Rectal smooth muscle tissue (tissue), 1 donor: ENCODE measurements around the gene ATP13A3.

Experiments
- H3K27ac ChIP-seq: one replicate; pipeline ENCODE4 v1.7.0; 2013; ENCODE audit warnings: low read depth, low read length, inconsistent platforms
- H3K27me3 ChIP-seq: one replicate; pipeline ENCODE4 v1.7.0; 2013; ENCODE audit warnings: low read length; ENCODE audit not compliant: control insufficient read depth, insufficient read depth
- H3K36me3 ChIP-seq: one replicate; pipeline ENCODE4 v1.7.0; 2013; ENCODE audit warnings: low read length; ENCODE audit not compliant: control insufficient read depth, insufficient read depth
- H3K4me1 ChIP-seq: one replicate; pipeline ENCODE4 v1.7.0; 2013; ENCODE audit warnings: low read length; ENCODE audit not compliant: control insufficient read depth, insufficient read depth
- H3K4me3 ChIP-seq: one replicate; pipeline ENCODE4 v1.7.0; 2013; ENCODE audit warnings: low read length
- H3K9ac ChIP-seq: one replicate; pipeline ENCODE4 v1.7.0; 2013; ENCODE audit warnings: low read length

The ATP13A3 gene

DNA sequence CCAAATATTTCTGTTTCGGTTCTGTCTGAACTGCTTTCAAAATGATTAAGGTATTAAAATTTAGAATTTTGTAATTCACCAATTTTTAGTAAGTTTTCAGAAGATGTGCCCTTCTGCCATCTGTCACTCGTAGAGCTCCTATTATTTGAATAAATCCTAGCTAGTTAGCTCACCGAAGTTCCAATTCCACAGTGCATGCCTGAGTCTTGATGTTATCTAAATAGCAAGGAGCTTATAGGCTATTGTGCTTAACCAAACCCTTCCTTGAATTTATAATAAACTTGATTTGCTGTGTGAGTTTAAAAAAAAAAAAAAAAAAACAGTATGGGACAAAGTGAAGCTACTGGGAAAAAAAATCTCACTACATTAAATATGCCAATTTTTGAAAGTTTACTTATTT lies 18.7 kb downstream of the ATP13A3 start:
- no peak overlapping the region for H3K4me3 ChIP-seq
- no peak overlapping the region for H3K9ac ChIP-seq
- no peak overlapping the region for H3K27ac ChIP-seq
- no peaks in the 10 kb centered on the region for H3K4me1 ChIP-seq
- H3K27me3 ChIP-seq = no peaks in the 10 kb centered on the region
- no peaks in the 10 kb centered on the region for H3K36me3 ChIP-seq

DNA sequence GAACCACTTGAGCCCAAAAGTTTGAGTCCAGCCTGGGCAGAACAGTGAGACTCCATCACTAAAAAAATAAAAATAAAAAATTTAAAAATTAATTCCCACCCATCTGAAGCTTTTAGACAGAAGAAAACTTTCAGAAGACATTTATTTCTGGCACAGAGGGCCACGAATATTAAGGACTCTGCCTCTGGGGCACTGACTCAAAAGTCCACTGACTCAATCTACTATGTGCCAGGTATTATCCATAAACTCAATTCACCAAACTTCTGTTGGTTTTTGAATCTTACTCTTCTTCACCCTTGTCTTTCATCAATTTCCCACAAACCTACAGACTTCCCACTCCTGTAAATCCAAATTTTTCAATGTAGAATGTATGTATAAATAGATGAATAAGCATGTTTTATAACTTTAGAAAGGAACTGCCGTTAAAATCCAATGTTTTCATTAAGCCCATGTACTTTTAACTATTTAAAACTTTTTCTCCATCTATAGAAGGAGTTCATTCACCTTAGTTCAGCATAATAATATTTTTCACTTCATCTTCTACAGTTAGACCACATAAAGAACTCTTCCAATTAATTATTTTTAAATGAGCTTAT lies 19.9 kb downstream of the ATP13A3 start:
- H3K9ac ChIP-seq = no peak overlapping the region
- H3K4me3 ChIP-seq = no peak overlapping the region
- H3K4me1 ChIP-seq = peaks cover 4% of the 10 kb centered on the region
- no peaks in the 10 kb centered on the region for H3K27me3 ChIP-seq
- H3K36me3 ChIP-seq = no peaks in the 10 kb centered on the region
- no peak overlapping the region for H3K27ac ChIP-seq

DNA sequence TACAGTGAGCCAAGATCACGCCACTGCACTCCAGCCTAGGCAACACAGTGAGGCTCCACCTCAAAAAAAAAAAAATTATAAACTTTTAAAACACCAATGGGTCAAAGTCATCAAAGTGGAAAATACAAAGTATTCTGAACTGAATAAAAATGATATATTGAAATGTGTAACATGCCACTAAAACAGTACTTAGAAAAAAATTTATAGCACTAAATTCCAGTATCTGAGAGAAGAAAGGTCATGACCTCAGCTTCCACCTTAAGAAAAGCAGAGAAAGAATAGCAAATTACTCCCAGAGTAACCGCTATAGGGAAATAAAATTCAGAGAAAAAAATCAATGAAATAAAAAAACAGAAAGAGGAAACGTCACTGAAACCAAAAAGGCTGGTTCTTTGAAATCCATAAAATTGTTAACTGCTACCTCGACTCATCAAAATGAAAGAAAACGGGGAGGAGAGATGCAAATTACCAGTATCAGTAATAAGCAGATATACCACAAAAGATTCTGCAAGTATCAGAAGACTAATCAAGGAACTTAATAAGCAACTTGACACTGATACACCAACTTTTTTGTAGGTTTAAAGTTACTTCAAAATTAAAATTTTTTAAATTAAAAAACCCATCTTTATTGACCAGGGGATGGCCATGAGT lies 20.8 kb downstream of the ATP13A3 start:
- no peak overlapping the region for H3K9ac ChIP-seq
- no peak overlapping the region for H3K27ac ChIP-seq
- H3K27me3 ChIP-seq = no peaks in the 10 kb centered on the region
- no peaks in the 10 kb centered on the region for H3K36me3 ChIP-seq
- H3K4me3 ChIP-seq = no peak overlapping the region
- peaks cover 4% of the 10 kb centered on the region for H3K4me1 ChIP-seq

DNA sequence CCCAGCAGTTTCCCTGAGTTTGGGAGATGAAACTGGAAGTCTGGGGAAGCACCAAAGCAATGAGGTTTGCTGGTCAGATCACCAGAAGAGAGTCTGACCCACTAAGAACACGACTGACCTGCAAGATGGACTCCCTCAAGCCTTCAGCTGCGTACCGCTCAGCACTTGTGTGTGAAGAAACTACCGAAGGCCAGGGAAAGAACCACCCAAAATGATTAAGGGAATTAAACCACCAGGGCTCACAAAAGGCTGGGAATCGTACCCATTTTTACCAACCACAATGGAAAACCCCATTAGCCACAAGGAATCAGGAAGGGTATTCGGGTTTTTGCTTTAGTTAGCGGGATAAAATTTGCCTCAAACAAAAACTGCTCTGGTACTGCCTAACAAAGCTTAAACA lies 21.6 kb downstream of the ATP13A3 start:
- no peak overlapping the region for H3K9ac ChIP-seq
- peaks cover 4% of the 10 kb centered on the region for H3K4me1 ChIP-seq
- peaks cover 3% of the 10 kb centered on the region for H3K36me3 ChIP-seq
- H3K27me3 ChIP-seq = no peaks in the 10 kb centered on the region
- H3K4me3 ChIP-seq = no peak overlapping the region
- H3K27ac ChIP-seq = no peak overlapping the region

DNA sequence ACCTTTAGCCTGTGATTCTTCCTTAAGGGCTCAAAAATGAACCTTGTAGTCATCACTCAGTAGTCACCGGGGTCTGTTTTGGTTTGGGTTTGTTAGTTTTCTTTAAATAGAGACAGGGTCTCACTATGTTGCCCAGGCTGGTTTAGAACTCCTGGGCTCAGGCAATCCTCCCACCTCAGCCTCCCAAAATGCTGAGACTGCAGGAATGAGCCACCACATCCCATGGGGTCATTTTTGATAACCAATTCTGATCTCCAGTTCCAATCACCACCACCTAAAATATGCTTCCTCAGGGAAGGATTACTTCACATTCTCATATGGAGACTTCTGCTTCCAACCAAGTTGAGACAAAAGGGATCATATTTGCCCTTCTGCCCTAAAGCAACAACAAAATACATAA lies 22.1 kb downstream of the ATP13A3 start:
- Histone ChIP-seq H3K27ac (no peak overlapping the region), H3K4me3 (no peak overlapping the region), H3K9ac (no peak overlapping the region), H3K36me3 (peaks cover 5% of the 10 kb centered on the region), H3K4me1 (peaks cover 4% of the 10 kb centered on the region), H3K27me3 (no peaks in the 10 kb centered on the region)

DNA sequence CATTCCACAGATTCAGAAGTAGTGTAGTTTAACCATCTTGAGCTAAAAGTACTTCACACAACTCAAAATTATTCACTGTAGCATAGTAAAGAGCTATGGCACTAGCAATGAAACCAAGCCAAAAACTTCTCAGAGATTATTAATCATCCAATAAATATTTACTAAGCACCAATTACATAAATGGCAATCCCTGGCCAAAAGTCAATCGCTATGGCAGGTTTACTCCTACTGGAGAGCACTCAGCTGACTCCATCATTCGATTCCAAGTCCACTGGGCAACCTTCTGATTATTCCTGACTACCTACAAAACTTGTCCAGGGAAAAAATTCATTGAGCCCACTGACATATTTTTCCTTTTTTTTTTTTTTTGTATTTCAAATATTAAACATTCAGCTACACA lies 23.9 kb downstream of the ATP13A3 start:
- H3K27me3 ChIP-seq = no peaks in the 10 kb centered on the region
- no peak overlapping the region for H3K9ac ChIP-seq
- no peak overlapping the region for H3K27ac ChIP-seq
- peaks cover 4% of the 10 kb centered on the region for H3K4me1 ChIP-seq
- no peak overlapping the region for H3K4me3 ChIP-seq
- H3K36me3 ChIP-seq = peaks cover 5% of the 10 kb centered on the region

DNA sequence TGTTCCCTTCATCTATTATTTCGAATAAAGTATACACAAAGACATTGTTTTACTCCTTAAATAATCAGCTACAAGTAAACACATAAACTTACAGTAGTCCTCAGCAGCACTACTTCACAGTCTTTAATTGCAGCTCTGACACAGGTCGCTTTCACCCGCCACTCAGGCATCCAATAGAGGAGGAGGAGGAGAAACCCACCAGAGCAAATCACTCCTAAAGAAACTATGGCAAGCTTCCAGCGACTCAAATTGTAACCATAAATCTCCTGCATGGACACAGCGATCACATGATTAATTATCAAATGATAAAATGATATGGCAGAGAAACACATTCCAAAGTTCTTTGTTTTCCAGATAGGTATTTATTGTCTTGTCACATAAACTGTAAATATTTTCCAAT lies 26.2 kb downstream of the ATP13A3 start:
- H3K27me3 ChIP-seq = no peaks in the 10 kb centered on the region
- H3K9ac ChIP-seq = no peak overlapping the region
- peaks cover 4% of the 10 kb centered on the region for H3K4me1 ChIP-seq
- peaks cover 5% of the 10 kb centered on the region for H3K36me3 ChIP-seq
- H3K4me3 ChIP-seq = no peak overlapping the region
- H3K27ac ChIP-seq = no peak overlapping the region

DNA sequence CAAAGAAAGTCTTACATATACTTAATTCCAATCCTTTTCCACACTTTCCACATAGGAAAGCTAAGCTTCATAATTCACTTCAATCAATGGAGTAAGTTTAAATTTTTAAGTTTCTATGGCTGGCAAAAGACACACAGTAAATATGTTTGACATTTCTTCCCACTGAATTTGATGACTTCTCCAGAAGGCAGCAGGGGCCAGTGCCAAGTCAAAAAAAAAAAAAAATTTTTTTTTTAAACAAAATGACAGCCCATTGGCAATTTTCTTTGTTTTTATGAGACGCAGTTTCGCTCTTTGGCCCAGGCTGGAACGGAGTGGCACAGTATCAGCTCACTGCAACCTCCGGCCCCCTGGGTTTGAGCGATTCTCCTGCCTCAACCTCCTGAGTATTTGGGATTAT lies 28.7 kb downstream of the ATP13A3 start:
- peaks cover 11% of the 10 kb centered on the region for H3K36me3 ChIP-seq
- H3K27me3 ChIP-seq = no peaks in the 10 kb centered on the region
- peaks cover 4% of the 10 kb centered on the region for H3K4me1 ChIP-seq
- no peak overlapping the region for H3K27ac ChIP-seq
- H3K4me3 ChIP-seq = no peak overlapping the region
- no peak overlapping the region for H3K9ac ChIP-seq

DNA sequence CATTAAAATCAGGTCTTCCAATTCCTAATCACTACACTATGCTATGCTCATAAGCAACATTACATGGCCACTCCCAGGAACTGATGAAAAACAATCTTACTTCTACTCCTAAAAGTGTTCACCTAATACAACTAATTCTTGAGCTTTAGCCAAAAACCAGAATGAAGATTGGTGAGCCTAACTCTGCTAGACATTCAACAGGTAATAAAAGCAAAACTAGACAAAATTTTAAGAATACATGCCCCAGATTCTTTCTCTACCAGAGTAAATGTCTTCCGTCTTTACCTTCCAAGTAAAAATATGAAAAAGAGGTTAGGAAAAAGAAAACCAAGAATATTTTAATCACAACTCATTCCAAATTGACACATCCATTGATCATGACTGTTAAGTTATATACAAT lies 31.3 kb downstream of the ATP13A3 start:
- Histone ChIP-seq H3K4me3 (no peak overlapping the region), H3K27me3 (no peaks in the 10 kb centered on the region), H3K36me3 (peaks cover 17% of the 10 kb centered on the region), H3K4me1 (no peaks in the 10 kb centered on the region), H3K9ac (no peak overlapping the region), H3K27ac (no peak overlapping the region)

DNA sequence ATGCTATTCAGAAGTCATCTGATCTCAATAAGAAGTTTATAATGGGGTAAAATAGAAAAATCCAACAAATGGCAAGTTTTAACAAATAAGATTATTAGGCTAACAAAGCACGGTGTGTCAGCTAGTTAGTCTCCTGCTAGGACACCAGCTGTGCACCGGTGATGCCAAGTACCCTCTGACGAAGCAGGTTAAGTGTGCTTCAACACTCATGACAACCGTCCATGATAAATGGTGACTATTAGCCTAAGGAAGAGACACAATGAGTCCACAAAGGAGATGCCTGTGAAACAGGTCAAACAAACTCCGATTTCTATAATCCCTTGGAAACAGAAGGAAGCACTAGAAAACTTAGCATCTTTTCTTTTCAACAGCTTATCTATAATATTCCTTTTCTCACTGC lies 36.5 kb downstream of the ATP13A3 start:
- H3K4me3 ChIP-seq = no peak overlapping the region
- H3K27ac ChIP-seq = no peak overlapping the region
- H3K27me3 ChIP-seq = no peaks in the 10 kb centered on the region
- H3K4me1 ChIP-seq = no peaks in the 10 kb centered on the region
- no peak overlapping the region for H3K9ac ChIP-seq
- peaks cover 20% of the 10 kb centered on the region for H3K36me3 ChIP-seq

DNA sequence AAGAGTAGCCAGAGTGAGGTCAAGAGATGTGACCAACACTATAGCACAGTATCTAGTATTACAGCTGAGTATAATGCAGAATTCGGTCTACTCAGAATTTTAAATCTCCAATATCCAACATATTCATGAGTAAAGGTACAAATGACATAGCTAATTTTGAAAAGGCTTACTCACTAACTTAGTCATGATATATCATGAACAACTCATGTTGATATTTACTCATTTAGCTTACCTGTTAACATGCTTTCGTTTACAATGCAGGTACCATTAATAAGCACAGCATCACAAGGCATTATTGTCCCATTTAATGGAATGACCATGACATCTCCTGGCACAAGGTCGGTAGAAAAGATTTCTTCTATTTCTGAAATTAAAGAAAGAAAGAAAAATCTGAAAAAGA lies 36.9 kb downstream of the ATP13A3 start:
- Histone ChIP-seq H3K27me3 (no peaks in the 10 kb centered on the region), H3K27ac (no peak overlapping the region), H3K36me3 (peaks cover 20% of the 10 kb centered on the region), H3K4me3 (no peak overlapping the region), H3K9ac (no peak overlapping the region), H3K4me1 (no peaks in the 10 kb centered on the region)

DNA sequence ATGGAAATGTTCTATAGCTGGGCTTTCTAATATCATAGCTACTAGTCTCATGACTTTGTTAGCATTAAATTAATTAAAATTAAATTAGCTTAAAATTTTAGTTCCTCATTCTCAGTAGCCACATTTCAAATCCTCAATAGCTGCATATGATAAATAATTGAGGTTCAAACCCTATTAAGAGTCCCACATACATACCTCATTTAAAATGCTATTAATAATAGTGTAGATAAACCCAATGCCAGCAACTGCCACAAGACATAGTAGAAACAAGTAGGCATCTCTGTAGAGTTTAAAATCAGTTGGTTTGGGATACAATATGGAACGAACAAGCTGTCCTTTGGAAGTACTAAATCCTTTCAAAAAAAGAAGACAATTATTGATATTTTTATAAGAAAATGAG lies 39.1 kb downstream of the ATP13A3 start:
- peaks cover 14% of the 10 kb centered on the region for H3K36me3 ChIP-seq
- no peak overlapping the region for H3K27ac ChIP-seq
- no peaks in the 10 kb centered on the region for H3K4me1 ChIP-seq
- H3K4me3 ChIP-seq = no peak overlapping the region
- no peaks in the 10 kb centered on the region for H3K27me3 ChIP-seq
- no peak overlapping the region for H3K9ac ChIP-seq

DNA sequence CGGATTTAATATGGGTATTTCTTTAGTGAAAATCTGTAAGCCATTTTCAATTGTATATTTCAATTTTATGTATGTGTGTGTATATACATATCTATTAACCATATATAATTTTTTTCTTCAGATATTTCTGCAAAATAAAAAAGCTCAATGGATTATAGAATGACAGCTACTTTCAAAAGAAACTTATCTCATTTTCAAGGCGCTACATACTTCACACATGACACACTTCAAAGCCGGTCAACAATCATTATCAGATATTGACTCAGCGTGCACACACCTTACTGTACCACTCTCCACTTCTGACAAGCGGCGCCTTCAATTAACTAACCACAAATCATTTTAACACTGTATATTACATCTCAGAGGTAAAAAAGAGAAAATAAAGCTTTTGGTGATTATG lies 39.6 kb downstream of the ATP13A3 start:
- Histone ChIP-seq H3K27ac (no peak overlapping the region), H3K36me3 (peaks cover 14% of the 10 kb centered on the region), H3K9ac (no peak overlapping the region), H3K4me3 (no peak overlapping the region), H3K4me1 (no peaks in the 10 kb centered on the region), H3K27me3 (no peaks in the 10 kb centered on the region)
